H1 (cell line): ENCODE results near the gene TDRKH. TPM values are rescaled to one million over a fixed set of nuclear protein-coding genes. Genes with fewer than 3 reads are reported as not detected.

ENCODE experiments used
- CTCF ChIA-PET: fragments of 300-600 bp; sonication (Branson Sonifier 250); formaldehyde crosslinking; loops from one replicate; lab custom pipeline; 2021; ENCODE audit not compliant: partially characterized antibody; lab: Charles Lee
- POLR2A ChIA-PET: fragments of 300-600 bp; sonication (Branson Sonifier 250); formaldehyde crosslinking; loops from one replicate; lab custom pipeline; 2021; ENCODE audit warnings: inconsistent platforms; ENCODE audit not compliant: partially characterized antibody; lab: Charles Lee
- DNase-seq, 2 experiments: peaks; one replicate each; pipeline versions ENCODE4 v3.0.0 to v3.0.0-alpha.2; 2010 to 2022; ENCODE audit warnings: low spot score in 2 of 2, low read depth in 1 of 2, mixed read lengths in 1 of 2
- FAIRE-seq: peaks from 2 replicates; lab custom pipeline; 2011; peaks lifted over from hg19 to GRCh38; lab: Jason Lieb, UNC
- H2AFZ ChIP-seq: 2 replicates; pipeline ENCODE4 v1.8.1; 2012; ENCODE audit warnings: low read length, inconsistent platforms
- H2AK5ac ChIP-seq: 2 replicates; pipeline ENCODE4 v1.6.1; 2013; ENCODE audit warnings: low read depth, low read length
- H2BK120ac ChIP-seq: replicated peaks from 2 replicates; pipeline ENCODE3; 2013; ENCODE audit warnings: low read depth, low read length, inconsistent platforms
- H2BK12ac ChIP-seq: 2 replicates; pipeline ENCODE4 v1.6.1; 2013; ENCODE audit warnings: low read depth, low read length
- H2BK15ac ChIP-seq: 2 replicates; pipeline ENCODE4 v1.6.1; 2013; ENCODE audit warnings: low read length
- H2BK20ac ChIP-seq: 2 replicates; pipeline ENCODE4 v1.6.1; 2013; ENCODE audit warnings: low read length
- H2BK5ac ChIP-seq: 2 replicates; pipeline ENCODE4 v1.6.1; 2013; ENCODE audit warnings: low read depth, low read length
- H3K14ac ChIP-seq: 2 replicates; pipeline ENCODE4 v1.6.1; 2013; ENCODE audit warnings: inconsistent platforms; ENCODE audit not compliant: insufficient read length
- H3K18ac ChIP-seq: 2 replicates; pipeline ENCODE4 v1.6.1; 2013; ENCODE audit warnings: low read length; ENCODE audit errors: extremely low read depth
- H3K23ac ChIP-seq: 2 replicates; pipeline ENCODE4 v1.6.1; 2013; ENCODE audit warnings: inconsistent platforms; ENCODE audit not compliant: insufficient read length
- H3K23me2 ChIP-seq: 2 replicates; pipeline ENCODE4 v1.6.1; 2013; ENCODE audit warnings: low read depth, low read length
- H3K27ac ChIP-seq: 2 replicates; pipeline ENCODE4 v1.6.1; 2011; ENCODE audit warnings: low read depth, low read length, inconsistent platforms
- H3K27me3 ChIP-seq, 4 experiments: replicated peaks in 1 of 4; 1 replicate in 1 of 4; 2 replicates in 3 of 4; pipeline versions ENCODE4 v1.6.1 to v1.8.1; 2011 to 2013; ENCODE audit warnings: low read length in 3 of 4, mild to moderate bottlenecking in 3 of 4, inconsistent platforms in 2 of 4, mixed read lengths in 2 of 4, moderate library complexity in 1 of 4; ENCODE audit not compliant: control insufficient read depth in 3 of 4, insufficient read depth in 3 of 4; ENCODE audit errors: extremely low read depth in 1 of 4
- H3K36me3 ChIP-seq, 4 experiments: 2 replicates each; pipeline versions ENCODE4 v1.6.1 to v1.8.1; 2011 to 2013; ENCODE audit warnings: mild to moderate bottlenecking in 4 of 4, low read length in 3 of 4, moderate library complexity in 2 of 4, control low read depth in 1 of 4, inconsistent platforms in 1 of 4; ENCODE audit not compliant: insufficient read depth in 4 of 4, control insufficient read depth in 2 of 4
- H3K4ac ChIP-seq: replicated peaks from 2 replicates; pipeline ENCODE3; 2013; ENCODE audit warnings: low read length, low read depth, mixed read lengths, inconsistent platforms; ENCODE audit not compliant: insufficient read length
- H3K4me1 ChIP-seq, 4 experiments: replicated peaks in 1 of 4; 1 replicate in 1 of 4; 2 replicates in 3 of 4; pipeline versions ENCODE4 v1.6.1 to v1.8.1; 2011 to 2013; ENCODE audit warnings: low read length in 3 of 4, inconsistent platforms in 2 of 4, mixed read lengths in 1 of 4; ENCODE audit not compliant: insufficient read depth in 4 of 4, control insufficient read depth in 3 of 4
- H3K4me2 ChIP-seq, 2 experiments: 2 replicates each; pipeline versions ENCODE4 v1.6.1 to v1.8.1; 2011 to 2013; ENCODE audit warnings: low read depth in 2 of 2, low read length in 2 of 2, control low read depth in 1 of 2, inconsistent platforms in 1 of 2, mild to moderate bottlenecking in 1 of 2; ENCODE audit not compliant: insufficient read depth in 1 of 2
- H3K4me3 ChIP-seq, 4 experiments: fragments of 200-600, 300-600 bp in 1 of 4; sonication (generic), shearing (Covaris generic), sonication (Bioruptor Twin) in 1 of 4; 2 replicates each; pipeline versions ENCODE4 v1.5.1 to v1.8.1; 2011 to 2016; ENCODE audit warnings: low read length in 4 of 4, low read depth in 3 of 4, control low read depth in 2 of 4, inconsistent platforms in 2 of 4, mild to moderate bottlenecking in 2 of 4, mixed read lengths in 1 of 4, moderate library complexity in 1 of 4; ENCODE audit not compliant: insufficient read depth in 2 of 4; ENCODE audit errors: extremely low read depth in 1 of 4
- H3K56ac ChIP-seq: replicated peaks from 2 replicates; pipeline ENCODE3; 2013; ENCODE audit warnings: low read depth, mild to moderate bottlenecking, mixed read lengths, low read length, inconsistent platforms; ENCODE audit not compliant: insufficient read length
- H3K79me1 ChIP-seq: 2 replicates; pipeline ENCODE4 v1.6.1; 2013; ENCODE audit warnings: low read depth, low read length, control low read depth
- H3K79me2 ChIP-seq, 2 experiments: 2 replicates each; pipeline versions ENCODE4 v1.6.1 to v1.8.1; 2012 to 2013; ENCODE audit warnings: low read length in 2 of 2, mild to moderate bottlenecking in 2 of 2, inconsistent platforms in 1 of 2; ENCODE audit not compliant: insufficient read depth in 2 of 2, control insufficient read depth in 1 of 2
- H3K9ac ChIP-seq, 4 experiments: replicated peaks in 1 of 4; 1 replicate in 1 of 4; 2 replicates in 3 of 4; pipeline versions ENCODE4 v1.6.1 to v1.8.1; 2011 to 2013; ENCODE audit warnings: low read depth in 3 of 4, low read length in 3 of 4, control low read depth in 2 of 4, mild to moderate bottlenecking in 2 of 4, moderate library complexity in 2 of 4, inconsistent platforms in 1 of 4; ENCODE audit errors: extremely low read depth in 1 of 4
- H3K9me3 ChIP-seq, 2 experiments: 2 replicates each; pipeline versions ENCODE4 v1.6.1 to v1.8.1; 2012 to 2013; ENCODE audit warnings: mild to moderate bottlenecking in 2 of 2, moderate library complexity in 2 of 2, control low read depth in 1 of 2, inconsistent platforms in 1 of 2, low read depth in 1 of 2, low read length in 1 of 2, mixed read lengths in 1 of 2; ENCODE audit not compliant: insufficient read depth in 2 of 2
- H4K20me1 ChIP-seq, 2 experiments: replicated peaks in 1 of 2; 2 replicates each; pipeline versions ENCODE3 to v1.8.1; 2011 to 2013; ENCODE audit warnings: inconsistent platforms in 2 of 2, low read length in 2 of 2, mild to moderate bottlenecking in 1 of 2; ENCODE audit not compliant: insufficient read depth in 2 of 2, control insufficient read depth in 1 of 2
- H4K5ac ChIP-seq: 2 replicates; pipeline ENCODE4 v1.6.1; 2013; ENCODE audit warnings: low read length, low read depth, mixed read lengths, inconsistent platforms; ENCODE audit not compliant: insufficient read length
- H4K8ac ChIP-seq: 2 replicates; pipeline ENCODE4 v1.8.0; 2013; ENCODE audit warnings: mild to moderate bottlenecking, moderate library complexity, low read length, inconsistent platforms; ENCODE audit not compliant: insufficient read depth; ENCODE audit errors: extremely low read depth
- H4K91ac ChIP-seq: replicated peaks from 2 replicates; pipeline ENCODE3; 2013; ENCODE audit warnings: low read length, mixed read lengths, inconsistent platforms; ENCODE audit not compliant: insufficient read length
- ASH2L ChIP-seq: fragments of 200-600, 300-600 bp; sonication (generic); IDR thresholded peaks from one replicate; pipeline ENCODE4 v1.7.1; 2017; ENCODE audit warnings: low read length
- EP300 ChIP-seq, 2 experiments: IDR thresholded peaks; 1 replicate in 1 of 2; 2 replicates in 1 of 2; pipeline ENCODE4 v1.6.1; 2011 to 2012; ENCODE audit warnings: low read depth in 2 of 2, low read length in 2 of 2, mild to moderate bottlenecking in 2 of 2, borderline replicate concordance in 1 of 2, inconsistent platforms in 1 of 2, moderate library complexity in 1 of 2
- KDM5A ChIP-seq: fragments of 200-600 bp; IDR thresholded peaks from 2 replicates; pipeline ENCODE4 v1.7.1; 2012; ENCODE audit warnings: mild to moderate bottlenecking, low read length, inconsistent platforms, mixed read lengths
- NRF1 ChIP-seq: IDR thresholded peaks from 2 replicates; pipeline ENCODE4 v1.6.1; 2011; ENCODE audit warnings: mild to moderate bottlenecking, low read depth, low read length, improper control_type of control experiment
- RAD21 ChIP-seq, 2 experiments: IDR thresholded peaks in 1 of 2; conservative IDR thresholded peaks in 1 of 2; 2 replicates each; pipeline ENCODE4 v1.6.1; 2011; ENCODE audit warnings: low read depth in 2 of 2, low read length in 2 of 2, improper control_type of control experiment in 1 of 2, inconsistent platforms in 1 of 2, mild to moderate bottlenecking in 1 of 2, moderate library complexity in 1 of 2
- RNF2 ChIP-seq: fragments of 200-900, 300-1000 bp; sonication (generic); IDR thresholded peaks from 2 replicates; pipeline ENCODE4 v1.7.1; 2016; ENCODE audit warnings: borderline replicate concordance, low read depth, mild to moderate bottlenecking, antibody characterized with exemption, low read length; ENCODE audit not compliant: poor library complexity, severe bottlenecking; ENCODE audit errors: missing control alignments
- SIN3A ChIP-seq, 2 experiments: IDR thresholded peaks in 1 of 2; conservative IDR thresholded peaks in 1 of 2; 2 replicates each; pipeline ENCODE4 v1.6.1; 2011 to 2012; ENCODE audit warnings: low read length in 2 of 2, improper control_type of control experiment in 1 of 2, low read depth in 1 of 2, mild to moderate bottlenecking in 1 of 2
- SIX5 ChIP-seq: IDR thresholded peaks from 2 replicates; pipeline ENCODE4 v1.6.1; 2011; ENCODE audit warnings: mild to moderate bottlenecking, low read depth, low read length
- SP4 ChIP-seq: IDR thresholded peaks from 2 replicates; pipeline ENCODE4 v1.6.1; 2012; ENCODE audit warnings: low read length, inconsistent platforms
- TBP ChIP-seq: IDR thresholded peaks from 2 replicates; pipeline ENCODE4 v1.6.1; 2011; ENCODE audit warnings: low read depth, low read length, improper control_type of control experiment
- WGBS, 2 experiments: shearing (Covaris generic) in 1 of 2; methylation state at CpG; one replicate each; pipeline versions ENCODE4 v1.1.6 to v1.1.7; 2013 to 2015; ENCODE audit warnings: low lambda C conversion rate in 2 of 2, mixed read lengths in 2 of 2, inconsistent platforms in 1 of 2, low coverage in 1 of 2, missing lambda C conversion rate in 1 of 2; ENCODE audit not compliant: insufficient replicate concordance in 2 of 2, insufficient coverage in 1 of 2, insufficient read length in 1 of 2; ENCODE audit errors: extremely low coverage in 1 of 2, missing lambda C conversion rate in 1 of 2; 5-methylcytosine and 5-hydroxymethylcytosine counted together
- polyA plus RNA-seq, 7 experiments: library from polyadenylated mRNA; depleted of rRNA in 3 of 7; stranded (reverse) in 5 of 7; unstranded in 2 of 7; fragments of >200 nt in 5 of 7; fragments of 200-250 nt in 2 of 7; gene quantifications; 1 replicate in 5 of 7; 2 replicates in 1 of 7; 4 replicates in 1 of 7; pipeline versions ENCODE4 v1.2.1 to v1.2.3, GENCODE V29; 2011 to 2013; ENCODE audit warnings: missing spikeins in 2 of 7, mixed read lengths in 2 of 7
- total RNA-seq: library from RNA; stranded (reverse); fragmentation: NEBNext Ultra II Directional; extraction: Animal tissue kit (Norgen Biotek cat#: 25700); gene quantifications from 2 replicates; pipeline ENCODE4 v1.2.1, GENCODE V29; 2021

TDRKH gene
- total and polyA plus RNA-seq, 2 of the 8 experiments (the other 6 are each of a cell fraction or from before 2014, with no cell fraction given), result 9.9 to 26.1 TPM

DNA sequence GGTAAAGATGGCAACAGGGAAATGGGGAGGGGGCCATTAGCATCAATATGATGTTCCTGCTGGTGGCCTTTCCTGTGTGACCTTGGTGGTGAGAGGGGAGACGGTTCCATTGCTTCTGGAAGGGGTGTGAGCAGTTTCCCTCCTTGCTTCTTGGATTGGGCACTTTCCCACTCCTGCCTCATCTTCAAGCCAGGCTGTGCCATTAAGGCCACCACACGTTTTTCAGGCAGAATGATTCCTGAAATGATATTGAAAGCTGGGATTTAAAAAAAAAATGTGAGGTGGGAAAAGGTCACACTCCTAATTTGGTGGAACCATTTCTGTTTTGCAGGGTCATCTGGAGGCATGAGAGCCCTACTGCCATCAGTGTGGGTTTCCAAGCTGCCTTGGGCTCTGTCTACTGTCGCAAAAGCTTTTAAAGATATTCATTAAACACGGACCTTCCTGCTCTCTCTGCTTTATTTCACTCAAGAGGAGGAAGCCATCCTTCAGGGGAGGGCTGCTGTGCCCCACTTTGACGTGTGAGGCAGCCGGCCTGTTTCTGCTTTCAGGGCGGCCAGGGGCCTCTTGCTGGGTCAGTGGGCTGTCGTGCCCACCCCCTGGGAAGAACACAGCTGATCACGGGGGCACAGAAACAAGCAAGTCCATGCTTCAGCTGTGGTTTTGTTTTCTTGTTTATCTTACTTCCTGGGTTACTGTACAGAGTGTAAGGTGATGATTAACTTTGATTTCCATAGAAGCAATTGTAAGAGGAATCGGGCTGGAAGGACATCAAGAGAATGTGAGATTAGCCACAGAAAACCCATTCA, 60.9 kb downstream of the TDRKH start:
- H3K56ac ChIP-seq, result no peak overlapping the region
- no peak overlapping the region for H2BK20ac ChIP-seq
- no peak overlapping the region for H3K14ac ChIP-seq
- H2BK15ac ChIP-seq, result no peak overlapping the region; the same call in 1 of the 2 replicates
- H3K79me2 ChIP-seq, result no peaks in the 10 kb centered on the region
- H3K9me3 ChIP-seq, result no peaks in the 10 kb centered on the region
- no peak overlapping the region for H4K5ac ChIP-seq
- peak overlapping the region; percentile 2 to 40; a peak in 1 of 4 replicates for H3K4me2 ChIP-seq
- H3K18ac ChIP-seq, result no peak overlapping the region
- no peak overlapping the region for H2AFZ ChIP-seq
- no peak overlapping the region for H4K91ac ChIP-seq
- H3K23ac ChIP-seq, result no peak overlapping the region
- H2BK5ac ChIP-seq, result no peak overlapping the region
- no peak overlapping the region for H3K9ac ChIP-seq
- no peak overlapping the region for H3K4ac ChIP-seq
- ChIA-PET POLR2A (interaction anchor here (1.1 to 2.5 kb wide), 5 partner anchors 12 to 189 kb away, joined by 3 to 10 read pairs (median 3); partner anchors contain the start of genes C2CD4D and TUFT1), CTCF (interaction anchor here (0.9 to 2.5 kb wide), 8 partner anchors 11 to 70 kb away, joined by 3 to 14 read pairs (median 4); no protein-coding TSS in a partner anchor)
- no peaks in the 10 kb centered on the region for H3K79me1 ChIP-seq
- peaks cover 3 to 10% (median 6%) of the 10 kb centered on the region in 4 experiments for H3K4me1 ChIP-seq
- DNase-seq, result no peak
- no peak overlapping the region for H3K27ac ChIP-seq
- no peak overlapping the region for H4K8ac ChIP-seq
- no peak overlapping the region for H3K4me3 ChIP-seq
- H3K36me3 ChIP-seq, result no peaks in the 10 kb centered on the region
- H2BK120ac ChIP-seq, result no peak overlapping the region
- no peaks in the 10 kb centered on the region for H3K23me2 ChIP-seq
- no peak overlapping the region for H2AK5ac ChIP-seq
- no peak overlapping the region for H2BK12ac ChIP-seq
- no peak for FAIRE-seq
- H4K20me1 ChIP-seq, result no peaks in the 10 kb centered on the region
- WGBS, 2 experiments, result 68% methylated on average over 10 of the region's 10 CpGs; no CpG with 5 or more reads in 1 of the 2 experiments
- H3K27me3 ChIP-seq, result no peaks in the 10 kb centered on the region; a peak in 1 of 7 replicates
- TF ChIP-seq ASH2L, result no peak
- no peak for TF ChIP-seq RNF2
- no peak for TF ChIP-seq EP300 (IDR thresholded peaks at IDR 0.05; ENCODE audit: borderline replicate concordance in 1 of 2, low read depth in 2 of 2, low read length in 2 of 2)
- no peak for TF ChIP-seq RAD21 (IDR thresholded peaks at IDR 0.05 in 1 of 2, conservative IDR thresholded peaks at IDR 0.05 in 1 of 2; ENCODE audit: low read depth in 2 of 2, low read length in 2 of 2)
- no peak for TF ChIP-seq SP4
- TF ChIP-seq NRF1, result no peak
- TF ChIP-seq SIX5, result no peak
- no peak for TF ChIP-seq KDM5A
- TF ChIP-seq SIN3A (conservative IDR thresholded peaks at IDR 0.05 in 1 of 2, IDR thresholded peaks at IDR 0.05 in 1 of 2; ENCODE audit: low read depth in 1 of 2, low read length in 2 of 2), result no peak
- no peak for TF ChIP-seq TBP
